Left lung (tissue), 14 donors: ENCODE data around the gene TMEM219. TPM values are rescaled to one million over a fixed set of nuclear protein-coding genes. Genes with fewer than 3 reads are reported as not detected.

Source experiments
- ATAC-seq: fragments of 200-7000 bp; cut with Tn5 transposase; one replicate; pipeline ENCODE4 v1.9.1; 2020; ENCODE audit warnings: moderate library complexity
- DNase-seq, 4 donors: peaks; one replicate each; pipeline ENCODE4 v3.0.0-alpha.2; 2013 to 2020
- H3K27ac ChIP-seq, 2 donors: fragments of 200-600 bp; sonication (generic) in 1 of 2; one replicate each; pipeline versions ENCODE4 v1.5.0 to v1.8.0; 2020 to 2021
- H3K27me3 ChIP-seq, 2 donors: fragments of 200-600 bp; sonication (generic) in 1 of 2; one replicate each; pipeline versions ENCODE4 v1.5.0 to v1.8.0; 2020 to 2021
- H3K36me3 ChIP-seq, 2 donors: fragments of 200-600 bp; sonication (generic) in 1 of 2; one replicate each; pipeline versions ENCODE4 v1.5.0 to v1.8.0; 2020 to 2021
- H3K4me1 ChIP-seq, 2 donors: fragments of 200-600 bp; one replicate each; pipeline ENCODE4 v1.8.0; 2021
- H3K4me3 ChIP-seq, 2 donors: fragments of 200-600 bp; sonication (generic) in 1 of 2; one replicate each; pipeline versions ENCODE4 v1.5.0 to v1.8.0; 2020 to 2021; ENCODE audit warnings: mild to moderate bottlenecking in 1 of 2
- H3K9me3 ChIP-seq, 2 donors: fragments of 200-600 bp; sonication (generic) in 1 of 2; one replicate each; pipeline versions ENCODE4 v1.5.0 to v1.8.0; 2020 to 2021
- intact Hi-C, 2 donors: fragments of 100-400 bp; cut with DNase I; formaldehyde crosslinking; loops; one replicate each; pipeline versions ENCODE4 v1.11.2 to v1.14.2; 2022
- long read RNA-seq, 12 donors: library from polyadenylated mRNA in 2 of 12; unstranded in 2 of 12; transcript quantifications; one replicate each; pipeline ENCODE4 v2.0.0 and lab custom pipeline, GENCODE V29; 2019 to 2026
- polyA plus RNA-seq, 6 donors: library from polyadenylated mRNA; unstranded; fragments of 120-200 nt; gene quantifications; one replicate each; pipeline ENCODE4 v1.2.1, GENCODE V29; 2013; ENCODE audit not compliant: insufficient read length in 6 of 6
- total RNA-seq, 2 donors: library from RNA; stranded (reverse); fragmentation: NEBNext Ultra II Directional; extraction: Animal tissue kit (Norgen Biotek cat#: 25700); gene quantifications; one replicate each; pipeline ENCODE4 v1.2.1, GENCODE V29; 2021
- TF ChIP-seq, protein P1 (sequence below), 2 donors: fragments of 200-600 bp; sonication (generic) in 1 of 2; IDR thresholded peaks; one replicate each; pipeline versions ENCODE4 v1.5.0 to v1.8.0; 2021; ENCODE audit warnings: antibody characterized with exemption in 2 of 2
- donor health status: DM: no; HTN: yes; CAD: no.
- donor health status: DM: no; HTN: no; CAD: no.

TMEM219 gene, protein sequence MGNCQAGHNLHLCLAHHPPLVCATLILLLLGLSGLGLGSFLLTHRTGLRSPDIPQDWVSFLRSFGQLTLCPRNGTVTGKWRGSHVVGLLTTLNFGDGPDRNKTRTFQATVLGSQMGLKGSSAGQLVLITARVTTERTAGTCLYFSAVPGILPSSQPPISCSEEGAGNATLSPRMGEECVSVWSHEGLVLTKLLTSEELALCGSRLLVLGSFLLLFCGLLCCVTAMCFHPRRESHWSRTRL
- 100 to 1,000 TPM; 122 to 154 TPM for total RNA-seq
- polyA plus RNA-seq = 100 to 1,000 TPM; 103 to 128 (median 114) TPM
- long read RNA-seq, donor 1, transcript TMEM219-201 (6 exons, 999 nt) = major isoform, 43 of 113 reads
- long read RNA-seq, donor 1, transcript TMEM219-204 (5 exons, 1,292 nt) = minor isoform, 37 of 113 reads
- long read RNA-seq, donor 1, partial matches to known transcripts = 5 of 113 reads
- long read RNA-seq, donor 1, other reads (novel, unspliced or antisense) = 25 of 113 reads
- long read RNA-seq, donor 2, transcript TMEM219-201 (6 exons, 999 nt) = minor isoform, 23 of 96 reads
- long read RNA-seq, donor 2, transcript TMEM219-204 (5 exons, 1,292 nt) = major isoform, 36 of 96 reads
- long read RNA-seq, donor 2, partial matches to known transcripts = 10 of 96 reads
- long read RNA-seq, donor 2, other reads (novel, unspliced or antisense) = 22 of 96 reads
- long read RNA-seq, donor 3, transcript TMEM219-204 (5 exons, 1,292 nt) = minor isoform, 23 of 74 reads
- long read RNA-seq, donor 3, transcript TMEM219-201 (6 exons, 999 nt) = major isoform, 26 of 74 reads
- long read RNA-seq, donor 3, partial matches to known transcripts = 6 of 74 reads
- long read RNA-seq, donor 3, other reads (novel, unspliced or antisense) = 18 of 74 reads
- long read RNA-seq, donor 4, transcript TMEM219-201 (6 exons, 999 nt) = minor isoform, 33 of 153 reads
- long read RNA-seq, donor 4, transcript TMEM219-204 (5 exons, 1,292 nt) = major isoform, 52 of 153 reads
- long read RNA-seq, donor 4, partial matches to known transcripts = 1 of 153 reads
- long read RNA-seq, donor 4, other reads (novel, unspliced or antisense) = 65 of 153 reads
- long read RNA-seq, donor 5, transcript TMEM219-201 (6 exons, 999 nt) = minor isoform, 10 of 64 reads
- long read RNA-seq, donor 5, transcript TMEM219-204 (5 exons, 1,292 nt) = major isoform, 19 of 64 reads
- long read RNA-seq, donor 5, partial matches to known transcripts = 11 of 64 reads
- long read RNA-seq, donor 5, other reads (novel, unspliced or antisense) = 22 of 64 reads
- long read RNA-seq, donor 6, transcript TMEM219-204 (5 exons, 1,292 nt) = major isoform, 24 of 73 reads
- long read RNA-seq, donor 6, transcript TMEM219-201 (6 exons, 999 nt) = minor isoform, 15 of 73 reads
- long read RNA-seq, donor 6, partial matches to known transcripts = 6 of 73 reads
- long read RNA-seq, donor 6, other reads (novel, unspliced or antisense) = 25 of 73 reads
- long read RNA-seq, donor 7, transcript TMEM219-204 (5 exons, 1,292 nt) = major isoform, 16 of 39 reads
- long read RNA-seq, donor 7, transcript TMEM219-201 (6 exons, 999 nt) = minor isoform, 9 of 39 reads
- long read RNA-seq, donor 7, partial matches to known transcripts = 0 of 39 reads
- long read RNA-seq, donor 7, other reads (novel, unspliced or antisense) = 13 of 39 reads
- long read RNA-seq, donor 8, transcript TMEM219-201 (6 exons, 999 nt) = major isoform, 26 of 67 reads
- long read RNA-seq, donor 8, transcript TMEM219-204 (5 exons, 1,292 nt) = minor isoform, 16 of 67 reads
- long read RNA-seq, donor 8, partial matches to known transcripts = 0 of 67 reads
- long read RNA-seq, donor 8, other reads (novel, unspliced or antisense) = 21 of 67 reads
- long read RNA-seq, donor 9 = 0 reads
- long read RNA-seq, donor 10, transcript TMEM219-204 (5 exons, 1,292 nt) = major isoform, 46 of 156 reads
- long read RNA-seq, donor 10, transcript TMEM219-201 (6 exons, 999 nt) = minor isoform, 38 of 156 reads
- long read RNA-seq, donor 10, partial matches to known transcripts = 2 of 156 reads
- long read RNA-seq, donor 10, other reads (novel, unspliced or antisense) = 67 of 156 reads
- long read RNA-seq, donor 11 = 0 reads
- long read RNA-seq, donor 12, transcript TMEM219-201 (6 exons, 999 nt) = major isoform, 28 of 94 reads
- long read RNA-seq, donor 12, transcript TMEM219-204 (5 exons, 1,292 nt) = minor isoform, 22 of 94 reads
- long read RNA-seq, donor 12, partial matches to known transcripts = 6 of 94 reads
- long read RNA-seq, donor 12, other reads (novel, unspliced or antisense) = 37 of 94 reads

DNA sequence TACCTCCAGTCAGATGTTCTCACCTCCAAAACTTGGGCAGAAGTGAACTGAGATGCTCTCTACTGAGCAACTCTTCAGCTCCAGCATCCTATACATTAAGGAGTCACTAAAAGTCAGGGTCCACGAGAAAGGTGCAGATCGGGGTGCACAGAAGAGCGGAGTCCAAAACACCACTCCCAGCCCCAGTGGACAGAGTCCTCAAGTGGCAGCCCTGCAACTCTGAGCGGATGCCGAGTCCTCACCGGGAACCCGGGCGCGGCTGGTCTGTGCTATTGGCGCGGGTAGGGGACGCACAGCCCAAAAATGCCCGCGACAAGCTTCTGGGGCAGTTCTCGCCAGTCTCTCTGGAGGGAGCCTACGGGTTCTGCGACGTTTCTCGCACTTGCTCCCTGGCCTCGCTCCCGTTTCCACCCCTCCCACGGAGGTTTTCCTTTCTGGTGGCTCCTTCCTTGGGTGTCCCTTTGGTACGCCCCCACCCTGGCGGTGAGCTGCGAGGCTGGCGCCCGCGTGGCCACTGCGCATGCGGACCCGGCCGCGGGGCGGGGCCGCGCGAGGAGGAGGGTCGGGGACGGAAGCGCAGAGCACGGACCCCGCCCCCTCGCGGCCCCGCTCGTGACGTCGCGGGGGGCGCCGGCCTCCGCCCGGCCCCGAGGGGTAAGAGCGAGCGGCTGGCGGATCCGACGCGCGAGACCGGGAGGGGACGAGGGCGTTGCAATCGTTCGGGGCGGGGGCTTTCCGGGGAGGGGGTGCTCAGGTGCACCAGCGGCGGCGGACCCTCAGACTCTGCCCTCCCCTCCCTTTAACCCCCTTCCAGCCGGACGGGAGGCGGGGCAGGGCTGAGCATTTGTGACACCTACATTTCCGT, at the start of gene TMEM219:
Gene TMEM219 (plus strand): TSS at position 601 of the 865 bp plus-strand sequence. CDS start 1,065 bp downstream, outside the sequence.
- ATAC-seq = peak; percentile 97
- Histone ChIP-seq H3K4me3 (peak within 1 kb of the TSS; percentile 77 to 78), H3K9me3 (no peaks in the 10 kb centered on the region), H3K27ac (peak within 1 kb of the TSS; percentile 92 to 93), H3K27me3 (no peaks in the 10 kb centered on the region), H3K36me3 (peaks cover 0 to 8% of the 10 kb centered on the region in 2 donors), H3K4me1 (peaks cover 9 to 34% of the 10 kb centered on the region in 2 donors)
- TF ChIP-seq, protein P1, sequence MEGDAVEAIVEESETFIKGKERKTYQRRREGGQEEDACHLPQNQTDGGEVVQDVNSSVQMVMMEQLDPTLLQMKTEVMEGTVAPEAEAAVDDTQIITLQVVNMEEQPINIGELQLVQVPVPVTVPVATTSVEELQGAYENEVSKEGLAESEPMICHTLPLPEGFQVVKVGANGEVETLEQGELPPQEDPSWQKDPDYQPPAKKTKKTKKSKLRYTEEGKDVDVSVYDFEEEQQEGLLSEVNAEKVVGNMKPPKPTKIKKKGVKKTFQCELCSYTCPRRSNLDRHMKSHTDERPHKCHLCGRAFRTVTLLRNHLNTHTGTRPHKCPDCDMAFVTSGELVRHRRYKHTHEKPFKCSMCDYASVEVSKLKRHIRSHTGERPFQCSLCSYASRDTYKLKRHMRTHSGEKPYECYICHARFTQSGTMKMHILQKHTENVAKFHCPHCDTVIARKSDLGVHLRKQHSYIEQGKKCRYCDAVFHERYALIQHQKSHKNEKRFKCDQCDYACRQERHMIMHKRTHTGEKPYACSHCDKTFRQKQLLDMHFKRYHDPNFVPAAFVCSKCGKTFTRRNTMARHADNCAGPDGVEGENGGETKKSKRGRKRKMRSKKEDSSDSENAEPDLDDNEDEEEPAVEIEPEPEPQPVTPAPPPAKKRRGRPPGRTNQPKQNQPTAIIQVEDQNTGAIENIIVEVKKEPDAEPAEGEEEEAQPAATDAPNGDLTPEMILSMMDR (IDR thresholded peaks at IDR 0.05) = peak; percentile 51 to 72
- peak; percentile 91 to 98 (median 96) for DNase-seq
- intact Hi-C loops = no loop called here

DNA sequence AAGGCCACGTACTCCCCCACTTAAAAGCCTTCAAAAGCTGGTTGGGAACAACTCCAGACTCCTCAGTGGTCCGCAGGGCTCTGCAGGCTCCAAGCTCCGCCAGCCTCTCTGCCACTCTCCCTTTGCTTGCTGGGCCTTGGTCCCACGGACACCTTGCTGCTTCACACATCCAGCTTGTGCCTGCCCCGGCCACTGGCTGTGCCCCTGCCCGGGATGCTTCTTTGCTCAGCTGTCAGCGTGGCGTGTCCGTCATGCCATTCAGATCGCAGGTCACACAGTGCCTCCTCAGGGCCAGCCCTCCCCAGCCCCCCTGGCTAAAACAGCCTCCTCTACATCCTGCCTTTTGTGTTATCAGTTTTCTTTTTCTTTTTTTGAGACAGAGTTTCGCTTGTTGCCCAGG, 49.8 kb upstream of the TMEM219 start:
- ATAC-seq (no peak), DNase-seq (no peak)
- H3K36me3 ChIP-seq = peaks cover 0 to 27% of the 10 kb centered on the region in 2 donors
- TF ChIP-seq, protein P1 (IDR thresholded peaks at IDR 0.05) = no peak
- H3K27ac ChIP-seq = no peak overlapping the region
- H3K4me1 ChIP-seq = no peaks in the 10 kb centered on the region
- no peak overlapping the region for H3K4me3 ChIP-seq
- H3K27me3 ChIP-seq = no peaks in the 10 kb centered on the region
- intact Hi-C loops = no loop called here
- no peaks in the 10 kb centered on the region for H3K9me3 ChIP-seq

DNA sequence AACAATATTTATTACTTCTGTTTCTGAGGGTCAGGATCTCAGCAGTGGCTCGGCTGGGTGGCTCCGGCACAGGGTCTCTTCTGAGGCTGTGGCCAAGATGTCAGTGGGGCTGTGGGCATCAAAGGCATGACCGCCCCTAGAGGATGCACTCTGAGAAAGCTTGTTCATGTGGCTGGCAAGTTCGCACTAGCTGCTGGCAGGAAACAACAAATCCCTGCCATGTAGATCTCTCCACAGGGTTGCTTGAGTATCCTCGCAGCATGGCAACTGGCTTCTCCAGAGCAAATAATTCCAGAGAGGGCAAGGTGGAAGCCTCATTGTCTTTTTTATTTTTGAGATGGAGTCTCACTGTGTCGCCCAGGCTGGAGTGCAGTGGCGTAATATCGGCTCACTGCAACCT, 48.4 kb upstream of the TMEM219 start:
- H3K27ac ChIP-seq = no peak overlapping the region
- no peaks in the 10 kb centered on the region for H3K9me3 ChIP-seq
- TF ChIP-seq, protein P1 (IDR thresholded peaks at IDR 0.05) = no peak
- no peaks in the 10 kb centered on the region for H3K4me1 ChIP-seq
- peaks cover 0 to 40% of the 10 kb centered on the region in 2 donors for H3K36me3 ChIP-seq
- intact Hi-C loops = no loop called here
- ATAC-seq = no peak
- no peak overlapping the region for H3K4me3 ChIP-seq
- DNase-seq = no peak
- no peaks in the 10 kb centered on the region for H3K27me3 ChIP-seq
